GM12878 (cell line): ENCODE measurements around the gene GIMAP8. TPM values are rescaled to one million over a fixed set of nuclear protein-coding genes. Genes with fewer than 3 reads are reported as not detected.

Experiments used
- ATAC-seq: fragments of 200-7000 bp; cut with Tn5 transposase; 3 replicates; pipeline ENCODE4 v1.9.1; 2020; ENCODE audit warnings: mild to moderate bottlenecking, moderate library complexity
- BruUV-seq: library from RNA; stranded (reverse); fragments of 400-500 nt; replicated peaks from 2 replicates; lab custom pipeline; 2021; lab: Mats Ljungman, UMichigan
- CTCF ChIA-PET: fragments of 300-600 bp; sonication (Branson Sonifier 250); formaldehyde crosslinking; extraction: SDS; loops from one replicate; lab custom pipeline; 2021; ENCODE audit warnings: inconsistent platforms; lab: Yijun Ruan, JAX
- POLR2A ChIA-PET: fragments of 350-600 bp; formaldehyde crosslinking; extraction: SDS; loops from one replicate; lab custom pipeline; 2021; ENCODE audit warnings: inconsistent platforms; lab: Charles Lee
- RAD21 ChIA-PET: fragments of 300-600 bp; sonication (Branson Sonifier 250); formaldehyde crosslinking; loops from one replicate; lab custom pipeline; 2023; ENCODE audit warnings: antibody characterized with exemption; ENCODE audit not compliant: unreplicated experiment; lab: Charles Lee
- SMC1A ChIA-PET: fragments of 300-600 bp; sonication (Branson Sonifier 250); formaldehyde crosslinking; loops from one replicate; lab custom pipeline; 2023; ENCODE audit not compliant: unreplicated experiment, uncharacterized antibody; lab: Charles Lee
- DNase-seq: peaks from one replicate; pipeline ENCODE4 v3.0.0-alpha.2; 2011; ENCODE audit warnings: low read depth, low spot score
- FAIRE-seq: peaks from 3 replicates; lab custom pipeline; 2011; peaks lifted over from hg19 to GRCh38; lab: Jason Lieb, UNC
- H2AFZ ChIP-seq: 2 replicates; pipeline ENCODE4 v1.6.0; 2011; ENCODE audit warnings: low read depth, low read length, control low read depth; ENCODE audit not compliant: control insufficient read depth
- H3K27ac ChIP-seq: 2 replicates; pipeline ENCODE4 v1.5.1; 2011; ENCODE audit warnings: control low read depth; ENCODE audit not compliant: control insufficient read depth, insufficient read depth
- H3K27me3 ChIP-seq, 2 experiments: replicated peaks in 1 of 2; 2 replicates each; pipeline versions ENCODE4 v1.6.0 to v1.6.1; 2011; ENCODE audit warnings: low read length in 1 of 2; ENCODE audit not compliant: control insufficient read depth in 2 of 2, insufficient read depth in 2 of 2
- H3K36me3 ChIP-seq, 2 experiments: 2 replicates each; pipeline ENCODE4 v1.5.1; 2011; ENCODE audit warnings: low read length in 1 of 2; ENCODE audit not compliant: control insufficient read depth in 2 of 2, insufficient read depth in 2 of 2
- H3K4me1 ChIP-seq: 2 replicates; pipeline ENCODE4 v1.6.1; 2011; ENCODE audit warnings: mild to moderate bottlenecking, low read length, moderate library complexity, mixed read lengths; ENCODE audit not compliant: control insufficient read depth, insufficient read depth
- H3K4me2 ChIP-seq: 2 replicates; pipeline ENCODE4 v1.6.0; 2011; ENCODE audit warnings: control low read depth; ENCODE audit not compliant: control insufficient read depth, insufficient read depth
- H3K4me3 ChIP-seq: fragments of 200-600 bp; sonication (generic); 2 replicates; pipeline ENCODE4 v1.5.1; 2016
- H3K79me2 ChIP-seq: 2 replicates; pipeline ENCODE4 v1.6.0; 2011; ENCODE audit warnings: low read length; ENCODE audit not compliant: control insufficient read depth, insufficient read depth
- H3K9ac ChIP-seq: 2 replicates; pipeline ENCODE4 v1.8.0; 2011; ENCODE audit warnings: low read length, control low read depth, mixed read lengths; ENCODE audit not compliant: control insufficient read depth, insufficient read depth
- H3K9me3 ChIP-seq: replicated peaks from 3 replicates; pipeline ENCODE4 v1.5.1; 2011; ENCODE audit warnings: mild to moderate bottlenecking, low read length; ENCODE audit not compliant: control insufficient read depth, insufficient read depth
- H4K20me1 ChIP-seq: 2 replicates; pipeline ENCODE4 v1.6.0; 2011; ENCODE audit not compliant: control insufficient read depth, insufficient read depth
- BACH1 ChIP-seq: fragments of 450-650 bp; IDR thresholded peaks from 2 replicates; pipeline ENCODE4 v1.6.1; 2017; ENCODE audit warnings: mild to moderate bottlenecking, borderline replicate concordance
- CBX5 ChIP-seq: sonication (generic); IDR thresholded peaks from 2 replicates; pipeline ENCODE4 v1.6.1; 2016; ENCODE audit warnings: low read depth, moderate library complexity, mild to moderate bottlenecking, inconsistent platforms
- CHD1 ChIP-seq: IDR thresholded peaks from 2 replicates; pipeline ENCODE4 v1.6.1; 2012; ENCODE audit warnings: low read depth, low read length, improper control_type of control experiment
- CHD4 ChIP-seq: fragments of 200-600 bp; sonication (generic); IDR thresholded peaks from 2 replicates; pipeline ENCODE4 v1.6.1; 2016; ENCODE audit warnings: mild to moderate bottlenecking
- DPF2 ChIP-seq: fragments of 450-650 bp; IDR thresholded peaks from 2 replicates; pipeline ENCODE4 v1.6.1; 2017; ENCODE audit warnings: mild to moderate bottlenecking
- EED ChIP-seq: sonication (generic); IDR thresholded peaks from 2 replicates; pipeline ENCODE4 v1.6.1; 2016; ENCODE audit warnings: antibody characterized with exemption, low read depth
- EGR1 ChIP-seq, 2 experiments: IDR thresholded peaks; 1 replicate in 1 of 2; 2 replicates in 1 of 2; pipeline ENCODE4 v1.6.1; 2011 to 2012; ENCODE audit warnings: low read depth in 2 of 2, low read length in 2 of 2, borderline replicate concordance in 1 of 2, mild to moderate bottlenecking in 1 of 2, moderate library complexity in 1 of 2
- MEF2B ChIP-seq: fragments of 450-650 bp; IDR thresholded peaks from 2 replicates; pipeline ENCODE4 v1.6.1; 2018; ENCODE audit warnings: mild to moderate bottlenecking, moderate library complexity; ENCODE audit not compliant: partially characterized antibody, poor library complexity, severe bottlenecking
- RFX5 ChIP-seq: IDR thresholded peaks from 2 replicates; pipeline ENCODE4 v1.6.1; 2011; ENCODE audit warnings: low read depth, low read length, improper control_type of control experiment
- RUNX3 ChIP-seq: IDR thresholded peaks from 2 replicates; pipeline ENCODE4 v1.6.1; 2012; ENCODE audit warnings: low read length, inconsistent platforms
- TCF3 ChIP-seq: IDR thresholded peaks from 2 replicates; pipeline ENCODE4 v1.6.1; 2012; ENCODE audit warnings: low read depth, mild to moderate bottlenecking, low read length, borderline replicate concordance; ENCODE audit not compliant: insufficient read depth
- YBX1 ChIP-seq: fragments of 450-650 bp; IDR thresholded peaks from 2 replicates; pipeline ENCODE4 v1.6.1; 2016; ENCODE audit warnings: antibody characterized with exemption
- ZNF384 ChIP-seq: IDR thresholded peaks from 2 replicates; pipeline ENCODE4 v1.6.1; 2012; ENCODE audit warnings: low read depth, mild to moderate bottlenecking, low read length, improper control_type of control experiment, borderline replicate concordance
- WGBS: methylation state at CpG from one replicate; pipeline ENCODE4 v1.1.6; 2016; ENCODE audit warnings: low lambda C conversion rate; ENCODE audit not compliant: insufficient replicate concordance, insufficient coverage; ENCODE audit errors: missing lambda C conversion rate; 5-methylcytosine and 5-hydroxymethylcytosine counted together
- in situ Hi-C: fragments of 300-500 bp; cut with MboI; formaldehyde crosslinking; loops from 9 replicates; pipeline ENCODE4 v1.14.3; 2018; ENCODE audit warnings: mixed read lengths
- intact Hi-C: fragments of 100-400 bp; cut with micrococcal nuclease; formaldehyde crosslinking; loops from one replicate; pipeline ENCODE4 v1.14.2; 2022; ENCODE audit not compliant: unreplicated experiment
- polyA plus RNA-seq, 11 experiments: library from polyadenylated mRNA; depleted of rRNA in 4 of 11; unstranded in 6 of 11; stranded (reverse) in 5 of 11; fragments of >200 nt; fragmentation: Nextera tagmentation in 4 of 11; fragmentation: Illumina TruSeq in 1 of 11; extraction: Ambion mirVana in 4 of 11; extraction: Trizol in 1 of 11; gene quantifications; 1 replicate in 1 of 11; 2 replicates in 10 of 11; pipeline versions ENCODE4 v1.2.1 to v1.2.3, GENCODE V29; 2011 to 2016; ENCODE audit warnings: inconsistent platforms in 2 of 11, missing spikeins in 2 of 11, low read depth in 1 of 11
- total RNA-seq, 4 experiments: library from RNA; depleted of rRNA in 3 of 4; stranded (reverse); fragments of >200 nt in 3 of 4; fragmentation: Illumina TruSeq in 1 of 4; extraction: Trizol in 1 of 4; gene quantifications; 2 replicates each; pipeline versions ENCODE4 v1.2.1 to v1.2.3, GENCODE V29; 2013 to 2021
- TF ChIP-seq, protein P1 (sequence below): IDR thresholded peaks from 2 replicates; pipeline ENCODE4 v1.6.1; 2011; ENCODE audit warnings: mild to moderate bottlenecking, low read depth, low read length, moderate library complexity; ENCODE audit not compliant: insufficient replicate concordance
- TF ChIP-seq, protein P2 (sequence below): IDR thresholded peaks from 2 replicates; pipeline ENCODE4 v1.6.1; 2012; ENCODE audit warnings: mild to moderate bottlenecking, low read depth, low read length
- TF ChIP-seq, protein P3 (sequence below): fragments of 450-650 bp; IDR thresholded peaks from 2 replicates; pipeline ENCODE4 v1.6.1; 2016; ENCODE audit warnings: mild to moderate bottlenecking
- TF ChIP-seq, protein P4 (sequence below): IDR thresholded peaks from 2 replicates; pipeline ENCODE4 v1.6.1; 2011; ENCODE audit warnings: low read depth, low read length, improper control_type of control experiment, borderline replicate concordance

GIMAP8 gene
- total and polyA plus RNA-seq, 10 of the 15 experiments (the other 5 are each of a cell fraction or from before 2014, with no cell fraction given), result 0.66 to 9.7 (median 4.7) TPM

DNA sequence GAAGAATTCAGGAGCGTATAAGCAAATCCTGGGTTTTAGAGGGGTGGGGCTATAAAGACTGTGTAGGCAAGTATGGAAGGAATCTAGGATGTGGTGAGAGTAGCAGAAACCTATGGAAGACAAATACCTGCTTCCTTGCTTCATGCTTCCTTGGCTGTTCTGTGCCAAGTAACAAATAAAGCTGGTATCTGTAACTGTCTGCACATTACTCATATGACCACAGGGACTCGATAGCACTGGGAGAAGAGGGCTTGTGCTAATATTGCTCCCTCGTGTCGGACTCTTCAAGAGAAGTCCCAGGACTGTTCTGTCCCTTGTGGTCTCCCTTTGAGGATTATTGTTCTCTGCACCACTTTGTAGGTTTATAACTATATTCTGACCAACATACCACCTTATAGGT, 52.7 kb downstream of the GIMAP8 start:
- Histone ChIP-seq H3K27me3 (no peaks in the 10 kb centered on the region), H2AFZ (no peak overlapping the region), H3K9me3 (no peaks in the 10 kb centered on the region), H3K4me2 (no peak overlapping the region), H3K9ac (no peak overlapping the region), H4K20me1 (no peaks in the 10 kb centered on the region), H3K36me3 (no peaks in the 10 kb centered on the region), H3K27ac (no peak overlapping the region), H3K79me2 (no peaks in the 10 kb centered on the region), H3K4me1 (no peaks in the 10 kb centered on the region), H3K4me3 (no peak overlapping the region)
- POLR2A ChIA-PET, result no interaction called here
- FAIRE-seq, result no peak
- SMC1A ChIA-PET, result interaction anchor here (0.6 kb wide), 1 partner anchor 22 kb away, joined by 3 read pairs; no protein-coding TSS in a partner anchor
- no TSS peak for BruUV-seq
- TF ChIP-seq, protein P1, sequence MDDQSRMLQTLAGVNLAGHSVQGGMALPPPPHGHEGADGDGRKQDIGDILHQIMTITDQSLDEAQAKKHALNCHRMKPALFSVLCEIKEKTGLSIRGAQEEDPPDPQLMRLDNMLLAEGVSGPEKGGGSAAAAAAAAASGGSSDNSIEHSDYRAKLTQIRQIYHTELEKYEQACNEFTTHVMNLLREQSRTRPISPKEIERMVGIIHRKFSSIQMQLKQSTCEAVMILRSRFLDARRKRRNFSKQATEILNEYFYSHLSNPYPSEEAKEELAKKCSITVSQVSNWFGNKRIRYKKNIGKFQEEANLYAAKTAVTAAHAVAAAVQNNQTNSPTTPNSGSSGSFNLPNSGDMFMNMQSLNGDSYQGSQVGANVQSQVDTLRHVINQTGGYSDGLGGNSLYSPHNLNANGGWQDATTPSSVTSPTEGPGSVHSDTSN, result no peak
- TF ChIP-seq EED (no peak), BACH1 (no peak), TCF3 (no peak), ZNF384 (no peak), MEF2B (no peak), RFX5 (no peak), EGR1 (IDR thresholded peaks at IDR 0.05; ENCODE audit: borderline replicate concordance in 1 of 2, low read depth in 2 of 2, low read length in 2 of 2) (no peak), CBX5 (no peak), RUNX3 (no peak), CHD1 (no peak), CHD4 (no peak), DPF2 (no peak), YBX1 (no peak)
- TF ChIP-seq, protein P2, sequence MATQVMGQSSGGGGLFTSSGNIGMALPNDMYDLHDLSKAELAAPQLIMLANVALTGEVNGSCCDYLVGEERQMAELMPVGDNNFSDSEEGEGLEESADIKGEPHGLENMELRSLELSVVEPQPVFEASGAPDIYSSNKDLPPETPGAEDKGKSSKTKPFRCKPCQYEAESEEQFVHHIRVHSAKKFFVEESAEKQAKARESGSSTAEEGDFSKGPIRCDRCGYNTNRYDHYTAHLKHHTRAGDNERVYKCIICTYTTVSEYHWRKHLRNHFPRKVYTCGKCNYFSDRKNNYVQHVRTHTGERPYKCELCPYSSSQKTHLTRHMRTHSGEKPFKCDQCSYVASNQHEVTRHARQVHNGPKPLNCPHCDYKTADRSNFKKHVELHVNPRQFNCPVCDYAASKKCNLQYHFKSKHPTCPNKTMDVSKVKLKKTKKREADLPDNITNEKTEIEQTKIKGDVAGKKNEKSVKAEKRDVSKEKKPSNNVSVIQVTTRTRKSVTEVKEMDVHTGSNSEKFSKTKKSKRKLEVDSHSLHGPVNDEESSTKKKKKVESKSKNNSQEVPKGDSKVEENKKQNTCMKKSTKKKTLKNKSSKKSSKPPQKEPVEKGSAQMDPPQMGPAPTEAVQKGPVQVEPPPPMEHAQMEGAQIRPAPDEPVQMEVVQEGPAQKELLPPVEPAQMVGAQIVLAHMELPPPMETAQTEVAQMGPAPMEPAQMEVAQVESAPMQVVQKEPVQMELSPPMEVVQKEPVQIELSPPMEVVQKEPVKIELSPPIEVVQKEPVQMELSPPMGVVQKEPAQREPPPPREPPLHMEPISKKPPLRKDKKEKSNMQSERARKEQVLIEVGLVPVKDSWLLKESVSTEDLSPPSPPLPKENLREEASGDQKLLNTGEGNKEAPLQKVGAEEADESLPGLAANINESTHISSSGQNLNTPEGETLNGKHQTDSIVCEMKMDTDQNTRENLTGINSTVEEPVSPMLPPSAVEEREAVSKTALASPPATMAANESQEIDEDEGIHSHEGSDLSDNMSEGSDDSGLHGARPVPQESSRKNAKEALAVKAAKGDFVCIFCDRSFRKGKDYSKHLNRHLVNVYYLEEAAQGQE, result no peak
- TF ChIP-seq, protein P3, sequence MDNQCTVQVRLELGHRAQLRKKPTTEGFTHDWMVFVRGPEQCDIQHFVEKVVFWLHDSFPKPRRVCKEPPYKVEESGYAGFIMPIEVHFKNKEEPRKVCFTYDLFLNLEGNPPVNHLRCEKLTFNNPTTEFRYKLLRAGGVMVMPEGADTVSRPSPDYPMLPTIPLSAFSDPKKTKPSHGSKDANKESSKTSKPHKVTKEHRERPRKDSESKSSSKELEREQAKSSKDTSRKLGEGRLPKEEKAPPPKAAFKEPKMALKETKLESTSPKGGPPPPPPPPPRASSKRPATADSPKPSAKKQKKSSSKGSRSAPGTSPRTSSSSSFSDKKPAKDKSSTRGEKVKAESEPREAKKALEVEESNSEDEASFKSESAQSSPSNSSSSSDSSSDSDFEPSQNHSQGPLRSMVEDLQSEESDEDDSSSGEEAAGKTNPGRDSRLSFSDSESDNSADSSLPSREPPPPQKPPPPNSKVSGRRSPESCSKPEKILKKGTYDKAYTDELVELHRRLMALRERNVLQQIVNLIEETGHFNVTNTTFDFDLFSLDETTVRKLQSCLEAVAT, result no peak
- TF ChIP-seq, protein P4, sequence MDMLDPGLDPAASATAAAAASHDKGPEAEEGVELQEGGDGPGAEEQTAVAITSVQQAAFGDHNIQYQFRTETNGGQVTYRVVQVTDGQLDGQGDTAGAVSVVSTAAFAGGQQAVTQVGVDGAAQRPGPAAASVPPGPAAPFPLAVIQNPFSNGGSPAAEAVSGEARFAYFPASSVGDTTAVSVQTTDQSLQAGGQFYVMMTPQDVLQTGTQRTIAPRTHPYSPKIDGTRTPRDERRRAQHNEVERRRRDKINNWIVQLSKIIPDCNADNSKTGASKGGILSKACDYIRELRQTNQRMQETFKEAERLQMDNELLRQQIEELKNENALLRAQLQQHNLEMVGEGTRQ, result no peak
- RAD21 ChIA-PET, result no interaction called here
- intact Hi-C loops (no loop called here), in situ Hi-C loops (no loop called here)
- DNase-seq, result no peak
- no peak for ATAC-seq
- CTCF ChIA-PET, result interaction anchor here (0.9 to 1.4 kb wide), 2 partner anchors 20 to 252 kb away, joined by 3 read pairs; no protein-coding TSS in a partner anchor
- WGBS, result 61% methylated on average over 4 of the region's 4 CpGs
